ENCODE results near the gene WDR12.
"Not testable (repeated sequence)": the region's sequence is repeated elsewhere in the genome, so short reads cannot be mapped to it uniquely, and the experiment has no call there.

GRCh38 chr2:202912342-202913201 is 1.1 kb upstream of the WDR12 start:
- TF ChIP-seq CTCF (conservative IDR thresholded peaks at IDR 0.05; ENCODE audit: low read depth, low read length); EZH2 (IDR thresholded peaks at IDR 0.05; ENCODE audit: low read length, unreplicated experiment); EZH2phosphoT487 (IDR thresholded peaks at IDR 0.05; ENCODE audit: borderline replicate concordance, low read length): not testable (repeated sequence)

All from PC-3 (cell line).